NCI-H345 treated with DMSO at 0.1 percent for 48 hours (cell line): ENCODE measurements around the gene RTL10.
A peak's percentile ranks its signal among the peaks of the same experiment; 100 is the strongest.

Experiments
- DNase-seq: peaks from one replicate; lab custom pipeline; 2025; ENCODE audit not compliant: unreplicated experiment; lab: John Stamatoyannopoulos, UW

The RTL10 gene

GRCh38 chr22:19876941-19877625, 22.4 kb upstream of the RTL10 start:
- no peak for DNase-seq

- DNase-seq = no peak
Observed at GRCh38 chr22:19876314-19876940, 21.8 kb upstream of the RTL10 start.

GRCh38 chr22:19875531-19876313, 21.0 kb upstream of the RTL10 start:
- DNase-seq = no peak

GRCh38 chr22:19875061-19875530, 20.4 kb upstream of the RTL10 start:
- DNase-seq = no peak

GRCh38 chr22:19874307-19875060, 19.8 kb upstream of the RTL10 start:
- DNase-seq = peak; percentile 13

- DNase-seq = no peak
Observed at GRCh38 chr22:19873960-19874306, 19.3 kb upstream of the RTL10 start.

GRCh38 chr22:19873138-19873959, 18.7 kb upstream of the RTL10 start:
- no peak for DNase-seq

- no peak for DNase-seq
Observed at GRCh38 chr22:19872779-19873137, 18.1 kb upstream of the RTL10 start.

- no peak for DNase-seq
Observed at GRCh38 chr22:19871845-19872778, 17.4 kb upstream of the RTL10 start.

GRCh38 chr22:19871023-19871844, 16.6 kb upstream of the RTL10 start:
- no peak for DNase-seq

GRCh38 chr22:19870153-19871022, 15.7 kb upstream of the RTL10 start:
- no peak for DNase-seq

GRCh38 chr22:19869497-19870152, 15.0 kb upstream of the RTL10 start:
- DNase-seq = no peak

- DNase-seq = peak; percentile 25
Observed at GRCh38 chr22:19868773-19869471, 14.2 kb upstream of the RTL10 start.

- no peak for DNase-seq
Observed at GRCh38 chr22:19868333-19868732, 13.7 kb upstream of the RTL10 start.

GRCh38 chr22:19867617-19868016, 12.9 kb upstream of the RTL10 start:
- DNase-seq = no peak

- DNase-seq = no peak
Observed at GRCh38 chr22:19866665-19867009, 12.0 kb upstream of the RTL10 start.
